ENCODE data around the gene SLC2A1. TPM values are rescaled to one million over a fixed set of nuclear protein-coding genes. Genes with fewer than 3 reads are reported as not detected.

SLC2A1 gene
- total and polyA plus RNA-seq, 9 of the 15 experiments (the other 6 are each of a cell fraction or from before 2014, with no cell fraction given), result 12.6 to 153 (median 48.0) TPM

- TF ChIP-seq ATF3 (IDR thresholded peaks at IDR 0.05) (peak; percentile 53), ATF3 (CRISPR knock-in tag; conservative IDR thresholded peaks at IDR 0.05) (no peak), ZMIZ1 (IDR thresholded peaks at IDR 0.05; ENCODE audit: low read depth in 2 of 2, low read length in 2 of 2) (no peak), ZNF778 (CRISPR knock-in tag; IDR thresholded peaks at IDR 0.05) (no peak), ARNT (IDR thresholded peaks at IDR 0.05) (no peak), JUND (IDR thresholded peaks at IDR 0.05; ENCODE audit: borderline replicate concordance, low read depth, low read length) (peak; percentile 57), JUND (tag; IDR thresholded peaks at IDR 0.05; ENCODE audit: borderline replicate concordance, low read depth, low read length) (no peak), PHF21A (IDR thresholded peaks at IDR 0.05; ENCODE audit: borderline replicate concordance, low read depth) (no peak), ZC3H8 (IDR thresholded peaks at IDR 0.05) (no peak), MTF1 (CRISPR knock-in tag; IDR thresholded peaks at IDR 0.05; ENCODE audit: borderline replicate concordance) (no peak), NR1H2 (CRISPR knock-in tag; IDR thresholded peaks at IDR 0.05) (no peak), ZZZ3 (IDR thresholded peaks at IDR 0.05) (no peak), USF1 (CRISPR knock-in tag; IDR thresholded peaks at IDR 0.05) (no peak), JUN (IDR thresholded peaks at IDR 0.05; ENCODE audit: borderline replicate concordance, low read depth, low read length) (no peak), JUN (CRISPR knock-in tag; IDR thresholded peaks at IDR 0.05; ENCODE audit: borderline replicate concordance) (no peak), KDM1A (IDR thresholded peaks at IDR 0.05) (no peak)
Measured at GRCh38 chr1:42971841-42972291, 13.2 kb upstream of the SLC2A1 start (continued).
